H1 (cell line): ENCODE measurements around the gene THAP12. TPM values are rescaled to one million over a fixed set of nuclear protein-coding genes. Genes with fewer than 3 reads are reported as not detected.

Experiments used
- CTCF ChIA-PET: fragments of 300-600 bp; sonication (Branson Sonifier 250); formaldehyde crosslinking; loops from one replicate; lab custom pipeline; 2021; ENCODE audit not compliant: partially characterized antibody; lab: Charles Lee
- POLR2A ChIA-PET: fragments of 300-600 bp; sonication (Branson Sonifier 250); formaldehyde crosslinking; loops from one replicate; lab custom pipeline; 2021; ENCODE audit warnings: inconsistent platforms; ENCODE audit not compliant: partially characterized antibody; lab: Charles Lee
- DNase-seq, 2 experiments: peaks; one replicate each; pipeline versions ENCODE4 v3.0.0 to v3.0.0-alpha.2; 2010 to 2022; ENCODE audit warnings: low spot score in 2 of 2, low read depth in 1 of 2, mixed read lengths in 1 of 2
- FAIRE-seq: peaks from 2 replicates; lab custom pipeline; 2011; peaks lifted over from hg19 to GRCh38; lab: Jason Lieb, UNC
- H2AFZ ChIP-seq: 2 replicates; pipeline ENCODE4 v1.8.1; 2012; ENCODE audit warnings: low read length, inconsistent platforms
- H2AK5ac ChIP-seq: 2 replicates; pipeline ENCODE4 v1.6.1; 2013; ENCODE audit warnings: low read depth, low read length
- H2BK120ac ChIP-seq: replicated peaks from 2 replicates; pipeline ENCODE3; 2013; ENCODE audit warnings: low read depth, low read length, inconsistent platforms
- H2BK12ac ChIP-seq: 2 replicates; pipeline ENCODE4 v1.6.1; 2013; ENCODE audit warnings: low read depth, low read length
- H2BK15ac ChIP-seq: 2 replicates; pipeline ENCODE4 v1.6.1; 2013; ENCODE audit warnings: low read length
- H2BK20ac ChIP-seq: 2 replicates; pipeline ENCODE4 v1.6.1; 2013; ENCODE audit warnings: low read length
- H2BK5ac ChIP-seq: 2 replicates; pipeline ENCODE4 v1.6.1; 2013; ENCODE audit warnings: low read depth, low read length
- H3K14ac ChIP-seq: 2 replicates; pipeline ENCODE4 v1.6.1; 2013; ENCODE audit warnings: inconsistent platforms; ENCODE audit not compliant: insufficient read length
- H3K18ac ChIP-seq: 2 replicates; pipeline ENCODE4 v1.6.1; 2013; ENCODE audit warnings: low read length; ENCODE audit errors: extremely low read depth
- H3K23ac ChIP-seq: 2 replicates; pipeline ENCODE4 v1.6.1; 2013; ENCODE audit warnings: inconsistent platforms; ENCODE audit not compliant: insufficient read length
- H3K23me2 ChIP-seq: 2 replicates; pipeline ENCODE4 v1.6.1; 2013; ENCODE audit warnings: low read depth, low read length
- H3K27ac ChIP-seq: 2 replicates; pipeline ENCODE4 v1.6.1; 2011; ENCODE audit warnings: low read depth, low read length, inconsistent platforms
- H3K27me3 ChIP-seq, 4 experiments: replicated peaks in 1 of 4; 1 replicate in 1 of 4; 2 replicates in 3 of 4; pipeline versions ENCODE4 v1.6.1 to v1.8.1; 2011 to 2013; ENCODE audit warnings: low read length in 3 of 4, mild to moderate bottlenecking in 3 of 4, inconsistent platforms in 2 of 4, mixed read lengths in 2 of 4, moderate library complexity in 1 of 4; ENCODE audit not compliant: control insufficient read depth in 3 of 4, insufficient read depth in 3 of 4; ENCODE audit errors: extremely low read depth in 1 of 4
- H3K36me3 ChIP-seq, 4 experiments: 2 replicates each; pipeline versions ENCODE4 v1.6.1 to v1.8.1; 2011 to 2013; ENCODE audit warnings: mild to moderate bottlenecking in 4 of 4, low read length in 3 of 4, moderate library complexity in 2 of 4, control low read depth in 1 of 4, inconsistent platforms in 1 of 4; ENCODE audit not compliant: insufficient read depth in 4 of 4, control insufficient read depth in 2 of 4
- H3K4ac ChIP-seq: replicated peaks from 2 replicates; pipeline ENCODE3; 2013; ENCODE audit warnings: low read length, low read depth, mixed read lengths, inconsistent platforms; ENCODE audit not compliant: insufficient read length
- H3K4me1 ChIP-seq, 4 experiments: replicated peaks in 1 of 4; 1 replicate in 1 of 4; 2 replicates in 3 of 4; pipeline versions ENCODE4 v1.6.1 to v1.8.1; 2011 to 2013; ENCODE audit warnings: low read length in 3 of 4, inconsistent platforms in 2 of 4, mixed read lengths in 1 of 4; ENCODE audit not compliant: insufficient read depth in 4 of 4, control insufficient read depth in 3 of 4
- H3K4me2 ChIP-seq, 2 experiments: 2 replicates each; pipeline versions ENCODE4 v1.6.1 to v1.8.1; 2011 to 2013; ENCODE audit warnings: low read depth in 2 of 2, low read length in 2 of 2, control low read depth in 1 of 2, inconsistent platforms in 1 of 2, mild to moderate bottlenecking in 1 of 2; ENCODE audit not compliant: insufficient read depth in 1 of 2
- H3K4me3 ChIP-seq, 4 experiments: fragments of 200-600, 300-600 bp in 1 of 4; sonication (generic), shearing (Covaris generic), sonication (Bioruptor Twin) in 1 of 4; 2 replicates each; pipeline versions ENCODE4 v1.5.1 to v1.8.1; 2011 to 2016; ENCODE audit warnings: low read length in 4 of 4, low read depth in 3 of 4, control low read depth in 2 of 4, inconsistent platforms in 2 of 4, mild to moderate bottlenecking in 2 of 4, mixed read lengths in 1 of 4, moderate library complexity in 1 of 4; ENCODE audit not compliant: insufficient read depth in 2 of 4; ENCODE audit errors: extremely low read depth in 1 of 4
- H3K56ac ChIP-seq: replicated peaks from 2 replicates; pipeline ENCODE3; 2013; ENCODE audit warnings: low read depth, mild to moderate bottlenecking, mixed read lengths, low read length, inconsistent platforms; ENCODE audit not compliant: insufficient read length
- H3K79me1 ChIP-seq: 2 replicates; pipeline ENCODE4 v1.6.1; 2013; ENCODE audit warnings: low read depth, low read length, control low read depth
- H3K79me2 ChIP-seq, 2 experiments: 2 replicates each; pipeline versions ENCODE4 v1.6.1 to v1.8.1; 2012 to 2013; ENCODE audit warnings: low read length in 2 of 2, mild to moderate bottlenecking in 2 of 2, inconsistent platforms in 1 of 2; ENCODE audit not compliant: insufficient read depth in 2 of 2, control insufficient read depth in 1 of 2
- H3K9ac ChIP-seq, 4 experiments: replicated peaks in 1 of 4; 1 replicate in 1 of 4; 2 replicates in 3 of 4; pipeline versions ENCODE4 v1.6.1 to v1.8.1; 2011 to 2013; ENCODE audit warnings: low read depth in 3 of 4, low read length in 3 of 4, control low read depth in 2 of 4, mild to moderate bottlenecking in 2 of 4, moderate library complexity in 2 of 4, inconsistent platforms in 1 of 4; ENCODE audit errors: extremely low read depth in 1 of 4
- H3K9me3 ChIP-seq, 2 experiments: 2 replicates each; pipeline versions ENCODE4 v1.6.1 to v1.8.1; 2012 to 2013; ENCODE audit warnings: mild to moderate bottlenecking in 2 of 2, moderate library complexity in 2 of 2, control low read depth in 1 of 2, inconsistent platforms in 1 of 2, low read depth in 1 of 2, low read length in 1 of 2, mixed read lengths in 1 of 2; ENCODE audit not compliant: insufficient read depth in 2 of 2
- H4K20me1 ChIP-seq, 2 experiments: replicated peaks in 1 of 2; 2 replicates each; pipeline versions ENCODE3 to v1.8.1; 2011 to 2013; ENCODE audit warnings: inconsistent platforms in 2 of 2, low read length in 2 of 2, mild to moderate bottlenecking in 1 of 2; ENCODE audit not compliant: insufficient read depth in 2 of 2, control insufficient read depth in 1 of 2
- H4K5ac ChIP-seq: 2 replicates; pipeline ENCODE4 v1.6.1; 2013; ENCODE audit warnings: low read length, low read depth, mixed read lengths, inconsistent platforms; ENCODE audit not compliant: insufficient read length
- H4K8ac ChIP-seq: 2 replicates; pipeline ENCODE4 v1.8.0; 2013; ENCODE audit warnings: mild to moderate bottlenecking, moderate library complexity, low read length, inconsistent platforms; ENCODE audit not compliant: insufficient read depth; ENCODE audit errors: extremely low read depth
- H4K91ac ChIP-seq: replicated peaks from 2 replicates; pipeline ENCODE3; 2013; ENCODE audit warnings: low read length, mixed read lengths, inconsistent platforms; ENCODE audit not compliant: insufficient read length
- CBX8 ChIP-seq: fragments of 300-800, 300-1000 bp; sonication (generic); IDR thresholded peaks from 2 replicates; pipeline ENCODE4 v1.7.1; 2016; ENCODE audit warnings: low read depth, low read length, borderline replicate concordance
- WGBS, 2 experiments: shearing (Covaris generic) in 1 of 2; methylation state at CpG; one replicate each; pipeline versions ENCODE4 v1.1.6 to v1.1.7; 2013 to 2015; ENCODE audit warnings: low lambda C conversion rate in 2 of 2, mixed read lengths in 2 of 2, inconsistent platforms in 1 of 2, low coverage in 1 of 2, missing lambda C conversion rate in 1 of 2; ENCODE audit not compliant: insufficient replicate concordance in 2 of 2, insufficient coverage in 1 of 2, insufficient read length in 1 of 2; ENCODE audit errors: extremely low coverage in 1 of 2, missing lambda C conversion rate in 1 of 2; 5-methylcytosine and 5-hydroxymethylcytosine counted together
- polyA plus RNA-seq, 7 experiments: library from polyadenylated mRNA; depleted of rRNA in 3 of 7; stranded (reverse) in 5 of 7; unstranded in 2 of 7; fragments of >200 nt in 5 of 7; fragments of 200-250 nt in 2 of 7; gene quantifications; 1 replicate in 5 of 7; 2 replicates in 1 of 7; 4 replicates in 1 of 7; pipeline versions ENCODE4 v1.2.1 to v1.2.3, GENCODE V29; 2011 to 2013; ENCODE audit warnings: missing spikeins in 2 of 7, mixed read lengths in 2 of 7
- total RNA-seq: library from RNA; stranded (reverse); fragmentation: NEBNext Ultra II Directional; extraction: Animal tissue kit (Norgen Biotek cat#: 25700); gene quantifications from 2 replicates; pipeline ENCODE4 v1.2.1, GENCODE V29; 2021

THAP12 gene
- total and polyA plus RNA-seq, 2 of the 8 experiments (the other 6 are each of a cell fraction or from before 2014, with no cell fraction given) = 12.0 to 39.9 TPM

GRCh38 chr11:76310832-76311595, 69.9 kb downstream of the THAP12 start:
- FAIRE-seq (no peak), DNase-seq (no peak)
- H4K20me1 ChIP-seq = no peaks in the 10 kb centered on the region
- no peak overlapping the region for H2BK120ac ChIP-seq
- H3K4me2 ChIP-seq = no peak overlapping the region
- ChIA-PET CTCF (interaction anchor here (0.6 to 9.3 kb wide), 10 partner anchors 8 to 1109 kb away, joined by 3 to 55 read pairs (median 4); no protein-coding TSS in a partner anchor), POLR2A (interaction anchor here (0.7 kb wide), 1 partner anchor 77 kb away, joined by 4 read pairs; no protein-coding TSS in a partner anchor)
- H3K36me3 ChIP-seq = no peaks in the 10 kb centered on the region
- no peak overlapping the region for H3K9ac ChIP-seq
- H2AFZ ChIP-seq = no peak overlapping the region
- 84% methylated on average over 13 of the region's 13 CpGs; no CpG with 5 or more reads in 1 of the 2 experiments for WGBS, 2 experiments
- no peak overlapping the region for H2AK5ac ChIP-seq
- no peaks in the 10 kb centered on the region for H3K79me2 ChIP-seq
- no peak overlapping the region for H2BK15ac ChIP-seq
- no peak overlapping the region for H3K56ac ChIP-seq
- no peak overlapping the region for H3K18ac ChIP-seq
- H3K79me1 ChIP-seq = no peaks in the 10 kb centered on the region
- H3K23ac ChIP-seq = no peak overlapping the region
- H2BK12ac ChIP-seq = no peak overlapping the region
- H2BK5ac ChIP-seq = no peak overlapping the region
- no peak overlapping the region for H4K8ac ChIP-seq
- no peak overlapping the region for H3K27ac ChIP-seq
- no peaks in the 10 kb centered on the region for H3K9me3 ChIP-seq
- no peaks in the 10 kb centered on the region for H3K23me2 ChIP-seq
- H3K4me1 ChIP-seq = peaks cover 3 to 12% (median 6%) of the 10 kb centered on the region in 4 experiments
- no peak overlapping the region for H2BK20ac ChIP-seq
- H3K27me3 ChIP-seq = no peaks in the 10 kb centered on the region; a peak in 1 of 7 replicates
- no peak overlapping the region for H4K91ac ChIP-seq
- H3K14ac ChIP-seq = no peak overlapping the region
- no peak overlapping the region for H4K5ac ChIP-seq
- H3K4me3 ChIP-seq = no peak overlapping the region
- no peak overlapping the region for H3K4ac ChIP-seq
- TF ChIP-seq CBX8 = no peak
